Measurements from ENCODE around the gene HDAC4. TPM values are rescaled to one million over a fixed set of nuclear protein-coding genes. Genes with fewer than 3 reads are reported as not detected.

The HDAC4 gene
- total RNA-seq, 5 donors from 2014 or later (not counting 1 experiment from before 2014, with no cell fraction given), result 44.8 to 80.2 (median 60.9) TPM

DNA sequence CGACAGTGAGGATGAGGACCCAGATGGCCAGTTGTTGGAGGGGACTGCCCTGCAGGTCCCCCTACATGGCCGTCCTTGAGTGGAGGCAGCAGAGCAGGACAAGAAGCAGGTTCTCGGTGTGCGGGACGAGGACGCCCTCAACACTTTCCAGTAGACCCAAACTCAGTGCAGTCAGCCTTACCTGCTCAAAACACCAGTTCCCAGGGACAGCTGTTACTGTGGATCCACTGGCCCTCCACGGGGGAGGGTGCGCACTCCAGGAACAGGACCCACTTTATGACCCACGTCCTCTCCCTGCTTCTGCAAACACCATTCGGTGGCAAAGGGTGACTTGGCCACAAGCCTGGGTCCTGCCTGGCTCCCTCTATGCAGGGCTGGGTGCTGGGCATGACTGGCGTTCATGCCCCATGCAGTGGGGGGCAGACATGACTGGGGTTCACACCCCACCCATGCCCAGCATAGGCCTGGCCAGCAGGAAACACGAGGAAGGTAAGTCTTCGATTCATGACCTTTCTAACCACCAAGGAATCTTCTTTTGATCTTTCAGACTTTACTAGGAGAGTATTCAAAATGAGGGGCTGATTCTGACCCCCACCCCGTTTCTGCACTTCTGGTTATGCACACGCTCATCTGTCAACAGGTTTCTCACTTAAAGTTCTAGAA is 233.7 kb downstream of the HDAC4 start:
- Mint-ChIP-seq H3K9me3 (peaks cover 5 to 12% (median 11%) of the 10 kb centered on the region in 3 donors), H3K4me1 (peaks cover 15 to 26% (median 19%) of the 10 kb centered on the region in 3 donors), H3K36me3 (peaks cover 26% of the 10 kb centered on the region), H3K4me3 (no peak overlapping the region), H3K27me3 (no peaks in the 10 kb centered on the region), H3K27ac (no peak overlapping the region)
- Histone ChIP-seq H3K36me3 (ENCODE audit: control insufficient read depth in 2 of 2, extremely low read depth in 1 of 2, insufficient read depth in 1 of 2, low read length in 1 of 2) (peaks cover 6 to 47% of the 10 kb centered on the region in 2 donors), H3K4me1 (ENCODE audit: control insufficient read depth in 1 of 2, extremely low read depth in 1 of 2, insufficient read depth in 2 of 2, low read length in 2 of 2) (peaks cover 0 to 26% of the 10 kb centered on the region in 2 experiments), H3K27me3 (replicated peaks in 1 of 2; ENCODE audit: control insufficient read depth in 2 of 2, extremely low read depth in 1 of 2, insufficient read depth in 2 of 2, low read length in 1 of 2) (no peaks in the 10 kb centered on the region), H3K27ac (ENCODE audit: low read length) (no peak overlapping the region), H3K9me3 (peaks cover 5% of the 10 kb centered on the region), H3K4me3 (ENCODE audit: control insufficient read depth in 1 of 2, extremely low read depth in 1 of 2, low read length in 1 of 2) (no peak overlapping the region)
- 95% methylated on average over 10 of the region's 15 CpGs for WGBS (ENCODE audit: insufficient coverage)
- DNase-seq (peak in 1 of 35 experiments; percentile 8), ATAC-seq (replicated peaks in 1 of 4) (no peak)
- ChIA-PET POLR2A (no interaction called here), CTCF (no interaction called here)

DNA sequence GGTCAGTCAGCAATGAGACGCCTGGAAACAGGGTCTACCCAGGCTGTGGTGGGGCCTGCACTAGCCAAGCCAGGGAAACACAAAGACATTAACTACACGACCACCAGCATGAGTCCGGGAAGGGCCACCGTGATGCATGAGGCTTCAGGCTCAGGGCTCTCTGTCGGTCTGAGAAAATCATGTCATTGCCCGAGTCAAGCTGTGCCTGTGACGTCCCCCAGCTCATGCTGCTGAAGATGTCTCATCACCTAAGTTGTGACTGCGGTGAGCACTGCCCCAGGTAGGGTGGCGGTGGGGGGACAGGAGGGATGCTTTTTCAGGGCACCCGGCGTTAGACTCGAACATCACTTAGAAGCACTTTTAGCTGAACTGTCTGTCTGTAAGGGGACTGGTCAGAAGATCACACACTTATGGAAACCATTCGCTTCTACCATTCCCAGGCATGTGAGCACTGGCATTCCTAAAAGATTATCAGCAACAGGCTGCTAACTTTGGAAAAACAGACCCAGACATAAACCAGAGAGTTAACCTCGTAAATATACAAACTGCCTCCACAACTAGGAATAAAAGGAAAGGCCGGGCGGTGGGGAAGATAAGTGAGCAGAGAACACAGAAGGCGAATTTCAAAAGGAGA is 234.5 kb downstream of the HDAC4 start:
- ChIA-PET CTCF (no interaction called here), POLR2A (no interaction called here)
- Mint-ChIP-seq H3K27me3 (no peaks in the 10 kb centered on the region), H3K9me3 (peaks cover 5 to 7% (median 6%) of the 10 kb centered on the region in 3 donors), H3K36me3 (peaks cover 24% of the 10 kb centered on the region), H3K4me3 (no peak overlapping the region), H3K27ac (peak overlapping the region in 1 of 2 donors; percentile 11), H3K4me1 (peaks cover 15 to 26% (median 19%) of the 10 kb centered on the region in 3 donors)
- peaks cover 0 to 26% of the 10 kb centered on the region in 2 experiments for H3K4me1 ChIP-seq (ENCODE audit: control insufficient read depth in 1 of 2, extremely low read depth in 1 of 2, insufficient read depth in 2 of 2, low read length in 2 of 2)
- H3K36me3 ChIP-seq (ENCODE audit: control insufficient read depth in 2 of 2, extremely low read depth in 1 of 2, insufficient read depth in 1 of 2, low read length in 1 of 2), result peaks cover 6 to 51% of the 10 kb centered on the region in 2 donors
- H3K9me3 ChIP-seq, result peaks cover 2% of the 10 kb centered on the region
- H3K4me3 ChIP-seq (ENCODE audit: control insufficient read depth in 1 of 2, extremely low read depth in 1 of 2, low read length in 1 of 2), result no peak overlapping the region
- no peak for ATAC-seq (replicated peaks in 1 of 4)
- DNase-seq, result peak in 1 of 35 experiments; percentile 20
- H3K27me3 ChIP-seq (replicated peaks in 1 of 2; ENCODE audit: control insufficient read depth in 2 of 2, extremely low read depth in 1 of 2, insufficient read depth in 2 of 2, low read length in 1 of 2), result no peaks in the 10 kb centered on the region
- WGBS (ENCODE audit: insufficient coverage), result 91% methylated on average over 12 of the region's 17 CpGs
- no peak overlapping the region for H3K27ac ChIP-seq (ENCODE audit: low read length)

DNA sequence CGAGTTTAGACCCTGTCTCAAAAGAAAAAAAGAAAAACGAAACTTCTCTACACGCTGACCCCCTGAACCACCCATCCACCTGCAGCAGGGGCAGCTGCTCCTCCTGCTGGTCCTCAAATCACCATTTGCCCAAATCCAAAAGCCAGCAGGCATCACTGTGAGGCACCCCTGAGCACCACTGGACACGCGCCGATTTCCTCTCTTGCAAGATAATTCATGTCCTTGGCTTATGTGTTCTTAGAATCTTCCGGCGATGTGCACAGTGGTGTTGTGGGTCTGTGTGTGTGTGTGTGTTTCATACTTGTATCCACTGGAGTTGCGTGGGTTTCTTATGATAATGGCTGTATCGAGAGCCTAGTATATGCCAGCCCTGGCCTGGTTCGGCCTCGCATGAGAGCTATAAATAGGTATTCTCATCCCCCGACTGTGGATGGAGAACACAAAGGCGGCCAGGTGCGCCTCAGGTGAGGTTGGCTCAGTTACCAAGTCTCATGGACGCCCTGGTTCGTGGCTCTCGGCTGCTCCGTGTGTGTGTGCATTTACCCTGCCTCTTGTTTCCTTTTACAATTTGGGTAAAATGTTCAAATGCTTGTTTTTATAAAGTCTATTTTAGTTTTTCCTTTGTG is 235.5 kb downstream of the HDAC4 start:
- peaks cover 24% of the 10 kb centered on the region for H3K36me3 Mint-ChIP-seq
- H3K4me3 Mint-ChIP-seq, result peak overlapping the region in 1 of 3 donors; percentile 46
- 100% methylated on average over 10 of the region's 19 CpGs for WGBS (ENCODE audit: insufficient coverage)
- peaks cover 15 to 26% (median 19%) of the 10 kb centered on the region in 3 donors for H3K4me1 Mint-ChIP-seq
- POLR2A ChIA-PET, result no interaction called here
- Histone ChIP-seq H3K9me3 (no peaks in the 10 kb centered on the region), H3K4me3 (ENCODE audit: control insufficient read depth in 1 of 2, extremely low read depth in 1 of 2, low read length in 1 of 2) (no peak overlapping the region), H3K4me1 (ENCODE audit: control insufficient read depth in 1 of 2, extremely low read depth in 1 of 2, insufficient read depth in 2 of 2, low read length in 2 of 2) (peaks cover 0 to 26% of the 10 kb centered on the region in 2 experiments), H3K36me3 (ENCODE audit: control insufficient read depth in 2 of 2, extremely low read depth in 1 of 2, insufficient read depth in 1 of 2, low read length in 1 of 2) (peaks cover 6 to 49% of the 10 kb centered on the region in 2 donors), H3K27ac (ENCODE audit: low read length) (no peak overlapping the region), H3K27me3 (replicated peaks in 1 of 2; ENCODE audit: control insufficient read depth in 2 of 2, extremely low read depth in 1 of 2, insufficient read depth in 2 of 2, low read length in 1 of 2) (no peaks in the 10 kb centered on the region)
- peak overlapping the region; percentile 73 to 87 for H3K27ac Mint-ChIP-seq
- no peaks in the 10 kb centered on the region for H3K27me3 Mint-ChIP-seq
- CTCF ChIA-PET, result no interaction called here
- no peak for ATAC-seq (replicated peaks in 1 of 4)
- DNase-seq, result no peak
- no peaks in the 10 kb centered on the region for H3K9me3 Mint-ChIP-seq

DNA sequence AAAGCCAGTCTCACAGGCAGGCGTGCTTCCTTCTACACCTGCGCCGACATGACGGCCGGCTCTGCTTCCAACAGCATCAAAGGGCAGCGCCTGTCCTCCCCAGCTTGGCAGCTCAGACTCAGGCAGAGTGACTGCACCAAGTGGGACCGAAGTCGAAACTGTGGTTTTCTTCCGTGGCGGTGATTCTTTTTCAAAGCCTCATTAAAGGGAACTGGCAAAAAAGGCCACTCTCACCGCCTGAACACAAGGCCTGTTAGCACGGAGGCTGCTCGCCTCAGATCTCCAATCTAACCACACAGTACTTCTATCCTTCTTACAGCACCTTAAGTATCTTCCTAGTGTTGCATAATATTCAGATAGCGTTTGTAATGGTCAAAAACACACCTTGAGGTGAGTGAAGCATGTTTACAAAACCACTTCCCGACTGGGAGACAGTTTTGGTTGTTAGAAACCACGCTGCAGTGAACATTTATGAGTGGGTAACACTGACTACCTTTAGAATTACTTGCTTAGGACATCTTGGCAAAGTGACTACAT is 236.4 kb downstream of the HDAC4 start:
- no peak overlapping the region for H3K4me3 ChIP-seq (ENCODE audit: control insufficient read depth in 1 of 2, extremely low read depth in 1 of 2, low read length in 1 of 2)
- CTCF ChIA-PET, result no interaction called here

DNA sequence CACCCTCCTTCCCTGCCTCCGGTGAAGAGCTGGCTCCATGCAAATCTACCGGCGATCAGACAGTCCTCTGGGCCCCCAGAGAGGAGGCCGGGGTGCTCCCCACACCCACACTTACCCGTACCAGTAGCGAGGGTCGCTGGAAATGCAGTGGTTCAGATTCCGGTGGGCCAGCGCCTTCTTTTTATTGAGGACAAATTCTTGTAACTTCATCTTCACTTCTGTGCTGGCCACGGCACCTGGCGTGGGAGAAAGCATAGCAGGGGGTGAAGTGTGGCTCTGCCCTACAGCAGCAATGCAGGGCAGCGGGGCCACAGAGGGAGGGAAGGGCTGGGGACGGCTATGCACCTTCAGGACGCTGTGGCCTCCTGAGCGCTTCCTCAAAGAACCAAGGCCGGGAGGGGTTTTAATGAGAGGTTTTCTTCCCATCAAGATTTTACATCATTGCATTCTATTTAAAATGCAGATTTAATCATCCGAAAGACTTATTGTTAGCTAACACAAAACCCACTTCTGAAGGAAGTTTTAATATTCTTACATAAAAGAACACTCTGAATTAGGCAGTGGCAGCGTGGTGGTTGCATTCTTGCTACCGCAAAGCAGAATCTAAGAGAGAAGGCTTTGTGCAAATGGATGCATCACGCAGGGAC is 237.0 kb downstream of the HDAC4 start:
- Mint-ChIP-seq H3K4me1 (peaks cover 15 to 28% (median 19%) of the 10 kb centered on the region in 3 donors), H3K9me3 (no peaks in the 10 kb centered on the region), H3K27me3 (no peaks in the 10 kb centered on the region), H3K4me3 (peak overlapping the region; percentile 0 to 46 (median 36)), H3K36me3 (peaks cover 31% of the 10 kb centered on the region), H3K27ac (peak overlapping the region; percentile 73 to 87)
- Histone ChIP-seq H3K36me3 (ENCODE audit: control insufficient read depth in 2 of 2, extremely low read depth in 1 of 2, insufficient read depth in 1 of 2, low read length in 1 of 2) (peaks cover 6 to 45% of the 10 kb centered on the region in 2 donors), H3K27ac (ENCODE audit: low read length) (peak overlapping the region; percentile 47), H3K4me3 (ENCODE audit: control insufficient read depth in 1 of 2, extremely low read depth in 1 of 2, low read length in 1 of 2) (no peak overlapping the region), H3K9me3 (no peaks in the 10 kb centered on the region), H3K4me1 (ENCODE audit: control insufficient read depth in 1 of 2, extremely low read depth in 1 of 2, insufficient read depth in 2 of 2, low read length in 2 of 2) (peaks cover 0 to 26% of the 10 kb centered on the region in 2 experiments), H3K27me3 (replicated peaks in 1 of 2; ENCODE audit: control insufficient read depth in 2 of 2, extremely low read depth in 1 of 2, insufficient read depth in 2 of 2, low read length in 1 of 2) (no peaks in the 10 kb centered on the region)
- POLR2A ChIA-PET, result no interaction called here
- 68% methylated on average over 10 of the region's 20 CpGs for WGBS (ENCODE audit: insufficient coverage)
- ATAC-seq (replicated peaks in 1 of 4), result peak in 1 of 4 experiments; percentile 21
- peak in 1 of 35 experiments; percentile 2 for DNase-seq
- CTCF ChIA-PET, result no interaction called here

More for the DNA sequence above, 236.4 kb downstream of the HDAC4 start:
- Mint-ChIP-seq H3K4me1 (peaks cover 15 to 28% (median 19%) of the 10 kb centered on the region in 3 donors), H3K4me3 (peak overlapping the region; percentile 0 to 46 (median 36)), H3K36me3 (peaks cover 27% of the 10 kb centered on the region), H3K27ac (peak overlapping the region; percentile 73 to 87), H3K9me3 (no peaks in the 10 kb centered on the region), H3K27me3 (no peaks in the 10 kb centered on the region)
- H3K4me1 ChIP-seq (ENCODE audit: control insufficient read depth in 1 of 2, extremely low read depth in 1 of 2, insufficient read depth in 2 of 2, low read length in 2 of 2), result peaks cover 0 to 26% of the 10 kb centered on the region in 2 experiments
- DNase-seq (peak in 20 of 35 experiments; percentile 4 to 46 (median 17)), ATAC-seq (replicated peaks in 1 of 4) (peak; percentile 64 to 75 (median 74))
- peaks cover 6 to 48% of the 10 kb centered on the region in 2 donors for H3K36me3 ChIP-seq (ENCODE audit: control insufficient read depth in 2 of 2, extremely low read depth in 1 of 2, insufficient read depth in 1 of 2, low read length in 1 of 2)
- POLR2A ChIA-PET, result no interaction called here
- no peaks in the 10 kb centered on the region for H3K27me3 ChIP-seq (replicated peaks in 1 of 2; ENCODE audit: control insufficient read depth in 2 of 2, extremely low read depth in 1 of 2, insufficient read depth in 2 of 2, low read length in 1 of 2)
- H3K9me3 ChIP-seq, result no peaks in the 10 kb centered on the region
- peak overlapping the region; percentile 47 for H3K27ac ChIP-seq (ENCODE audit: low read length)
- 43% methylated on average over 9 of the region's 16 CpGs for WGBS (ENCODE audit: insufficient coverage)

Measured in T-cell (primary cell).